Measurements from ENCODE around the gene RGL2.

DNA sequence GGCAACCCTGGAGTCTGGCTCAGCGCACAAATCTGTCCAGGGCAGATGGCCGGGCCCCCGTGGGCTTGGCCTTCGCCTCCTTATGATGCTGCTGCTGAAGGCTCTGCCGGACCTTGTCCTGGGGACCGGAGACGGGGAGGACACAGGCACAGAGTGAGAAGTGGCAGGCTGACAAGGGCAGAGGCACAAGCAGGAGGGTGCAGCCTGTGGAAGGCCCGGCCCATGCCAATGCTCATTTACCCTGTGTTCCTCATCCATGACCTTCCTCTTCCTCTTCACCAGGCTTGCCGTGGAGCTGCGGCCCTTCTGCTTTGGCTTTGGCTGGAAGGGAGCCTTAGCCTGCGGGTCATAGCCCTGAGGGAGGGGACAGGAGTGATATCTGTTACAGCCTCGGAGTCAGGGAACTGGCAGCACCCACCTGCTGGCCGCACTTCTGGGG, 19.5 kb downstream of the RGL2 start:
- TF ChIP-seq CTCF (IDR thresholded peaks at IDR 0.05) (no peak), POLR2A (IDR thresholded peaks at IDR 0.05) (no peak)

Data from uterus (tissue), 2 donors.